Measurements from ENCODE around the gene PDE3B. TPM values are rescaled to one million over a fixed set of nuclear protein-coding genes. Genes with fewer than 3 reads are reported as not detected.

The PDE3B gene
- total and polyA plus RNA-seq, 9 of the 15 experiments (the other 6 are each of a cell fraction or from before 2014, with no cell fraction given): 2.3 to 22.5 (median 12.2) TPM

GRCh38 chr11:14656536-14657457, 13.2 kb downstream of the PDE3B start (continued):
- TF ChIP-seq MYC (IDR thresholded peaks at IDR 0.05; ENCODE audit: low read depth, low read length) (peak; percentile 37; the same call in 1 of the 2 replicates), MYC (CRISPR knock-in tag; IDR thresholded peaks at IDR 0.05; ENCODE audit: borderline replicate concordance, low read depth) (no peak), CBFA2T3 (IDR thresholded peaks at IDR 0.05) (peak; percentile 96), CBX5 (IDR thresholded peaks at IDR 0.05; ENCODE audit: borderline replicate concordance, low read depth) (0 out of 2 replicates have a peak, but pooled peaks have one; percentile 15), SIN3A (IDR thresholded peaks at IDR 0.05; ENCODE audit: borderline replicate concordance in 2 of 2, control insufficient read depth in 1 of 2, low read depth in 2 of 2, low read length in 2 of 2) (no peak), MEIS2 (IDR thresholded peaks at IDR 0.05; ENCODE audit: partially characterized antibody) (peak; percentile 98), TEAD4 (IDR thresholded peaks at IDR 0.05; ENCODE audit: low read length) (peak; percentile 95), TEAD4 (CRISPR knock-in tag; IDR thresholded peaks at IDR 0.05; ENCODE audit: borderline replicate concordance) (no peak), TEAD2 (tag; IDR thresholded peaks at IDR 0.05) (no peak), MGA (IDR thresholded peaks at IDR 0.05) (peak; percentile 78), ZBTB17 (CRISPR knock-in tag; IDR thresholded peaks at IDR 0.05) (0 out of 2 replicates have a peak, but pooled peaks have one; percentile 35), CBFA2T2 (conservative IDR thresholded peaks at IDR 0.05) (peak; percentile 91)

Measured in K562 (cell line).